Sigmoid colon (tissue), 7 donors: ENCODE measurements around the gene KCNK1. TPM values are rescaled to one million over a fixed set of nuclear protein-coding genes. Genes with fewer than 3 reads are reported as not detected.

Source experiments
- DNase-seq: peaks from one replicate; pipeline ENCODE4 v3.0.0-alpha.2; 2019
- H3K27ac ChIP-seq, 4 donors: fragments of 200-600 bp; sonication (generic); one replicate each; pipeline ENCODE4 v1.5.1; 2016 to 2019; ENCODE audit warnings: mild to moderate bottlenecking in 1 of 4
- H3K27me3 ChIP-seq, 3 donors: fragments of 200-600 bp; sonication (generic); one replicate each; pipeline ENCODE4 v1.5.1; 2019; ENCODE audit warnings: mild to moderate bottlenecking in 1 of 3
- H3K36me3 ChIP-seq, 4 donors: fragments of 200-600 bp; sonication (generic); one replicate each; pipeline ENCODE4 v1.5.1; 2016 to 2019
- H3K4me1 ChIP-seq, 4 donors: fragments of 200-600 bp; sonication (generic); one replicate each; pipeline ENCODE4 v1.5.1; 2017 to 2019
- H3K4me3 ChIP-seq, 4 donors: fragments of 200-600 bp; sonication (generic); one replicate each; pipeline ENCODE4 v1.5.1; 2017 to 2019; ENCODE audit warnings: mild to moderate bottlenecking in 2 of 4, moderate library complexity in 1 of 4
- H3K9me3 ChIP-seq, 4 donors: fragments of 200-600 bp in 3 of 4; sonication (generic) in 3 of 4; one replicate each; pipeline versions ENCODE4 v1.5.1 to v1.6.1; 2013 to 2019
- EP300 ChIP-seq, 4 donors: sonication (generic); formaldehyde crosslinking; IDR thresholded peaks; one replicate each; pipeline ENCODE4 v1.6.1; 2017; ENCODE audit warnings: antibody characterized with exemption in 4 of 4
- POLR2A ChIP-seq, 2 donors: fragments of 450-650 bp; IDR thresholded peaks; one replicate each; pipeline ENCODE4 v1.6.1; 2016; ENCODE audit warnings: antibody characterized with exemption in 2 of 2, mild to moderate bottlenecking in 2 of 2, moderate library complexity in 2 of 2
- POLR2AphosphoS5 ChIP-seq, 4 donors: sonication (generic); formaldehyde crosslinking; IDR thresholded peaks; one replicate each; pipeline ENCODE4 v1.6.1; 2017; ENCODE audit warnings: antibody characterized with exemption in 4 of 4
- WGBS, 2 donors: extraction: QIAGEN DNeasy Blood & Tissue Kit; methylation state at CpG; one replicate each; pipeline ENCODE4 v1.1.7; 2013; 5-methylcytosine and 5-hydroxymethylcytosine counted together
- intact Hi-C: fragments of 100-400 bp; cut with DNase I; formaldehyde crosslinking; loops from one replicate; pipeline ENCODE4 v1.15.1; 2023
- polyA plus RNA-seq, 3 donors: library from polyadenylated mRNA; stranded (reverse); fragments of 200-250 nt; gene quantifications; one replicate each; pipeline ENCODE4 v1.2.3, GENCODE V29; 2013
- total RNA-seq, 4 donors: library from RNA; depleted of rRNA; stranded (reverse); fragments of >200 nt; gene quantifications; one replicate each; pipeline ENCODE4 v1.1.0, GENCODE V29; 2016
- TF ChIP-seq, protein P1 (sequence below), 4 experiments: fragments of 450-650 bp in 3 of 4; fragments of 200-600 bp in 1 of 4; IDR thresholded peaks; one replicate each; pipeline ENCODE4 v1.5.1; 2016 to 2019; ENCODE audit warnings: antibody characterized with exemption in 4 of 4, mild to moderate bottlenecking in 3 of 4, moderate library complexity in 2 of 4
- donor health status: healthy with polysubstance abuse.
- donor health status: Bipolar disorder and iron deficiency.
- donor health status: healthy.

The KCNK1 gene
- total and polyA plus RNA-seq, 7 donors: 0.95 to 26.8 (median 12.8) TPM; not detected in 1

GRCh38 chr1:233651563-233652233 lies 37.8 kb downstream of the KCNK1 start:
- no peaks in the 10 kb centered on the region for H3K27me3 ChIP-seq
- WGBS, 2 donors: 79 to 84% methylated on average over 5 of the region's 5 CpGs

GRCh38 chr1:233652526-233652925 lies 38.6 kb downstream of the KCNK1 start:
- no peaks in the 10 kb centered on the region for H3K4me1 ChIP-seq
- H3K27ac ChIP-seq: no peak overlapping the region
- H3K27me3 ChIP-seq: no peaks in the 10 kb centered on the region
- TF ChIP-seq POLR2A (IDR thresholded peaks at IDR 0.05): no peak
- intact Hi-C loops: no loop called here
- H3K36me3 ChIP-seq: no peaks in the 10 kb centered on the region
- WGBS, 2 donors: 89 to 96% methylated on average over 2 of the region's 2 CpGs
- no peak for DNase-seq
- H3K4me3 ChIP-seq: no peak overlapping the region
- no peaks in the 10 kb centered on the region for H3K9me3 ChIP-seq

More at GRCh38 chr1:233651563-233652233, 37.8 kb downstream of the KCNK1 start:
- Histone ChIP-seq H3K4me1 (no peaks in the 10 kb centered on the region), H3K4me3 (no peak overlapping the region), H3K27ac (no peak overlapping the region), H3K9me3 (no peaks in the 10 kb centered on the region), H3K36me3 (no peaks in the 10 kb centered on the region)
- intact Hi-C loops: no loop called here
- TF ChIP-seq, protein P1, sequence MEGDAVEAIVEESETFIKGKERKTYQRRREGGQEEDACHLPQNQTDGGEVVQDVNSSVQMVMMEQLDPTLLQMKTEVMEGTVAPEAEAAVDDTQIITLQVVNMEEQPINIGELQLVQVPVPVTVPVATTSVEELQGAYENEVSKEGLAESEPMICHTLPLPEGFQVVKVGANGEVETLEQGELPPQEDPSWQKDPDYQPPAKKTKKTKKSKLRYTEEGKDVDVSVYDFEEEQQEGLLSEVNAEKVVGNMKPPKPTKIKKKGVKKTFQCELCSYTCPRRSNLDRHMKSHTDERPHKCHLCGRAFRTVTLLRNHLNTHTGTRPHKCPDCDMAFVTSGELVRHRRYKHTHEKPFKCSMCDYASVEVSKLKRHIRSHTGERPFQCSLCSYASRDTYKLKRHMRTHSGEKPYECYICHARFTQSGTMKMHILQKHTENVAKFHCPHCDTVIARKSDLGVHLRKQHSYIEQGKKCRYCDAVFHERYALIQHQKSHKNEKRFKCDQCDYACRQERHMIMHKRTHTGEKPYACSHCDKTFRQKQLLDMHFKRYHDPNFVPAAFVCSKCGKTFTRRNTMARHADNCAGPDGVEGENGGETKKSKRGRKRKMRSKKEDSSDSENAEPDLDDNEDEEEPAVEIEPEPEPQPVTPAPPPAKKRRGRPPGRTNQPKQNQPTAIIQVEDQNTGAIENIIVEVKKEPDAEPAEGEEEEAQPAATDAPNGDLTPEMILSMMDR (IDR thresholded peaks at IDR 0.05): no peak
- TF ChIP-seq EP300 (IDR thresholded peaks at IDR 0.05) (no peak), POLR2A (IDR thresholded peaks at IDR 0.05) (no peak)
- DNase-seq: no peak

- H3K4me1 ChIP-seq: no peaks in the 10 kb centered on the region
- no peaks in the 10 kb centered on the region for H3K9me3 ChIP-seq
- TF ChIP-seq POLR2AphosphoS5 (IDR thresholded peaks at IDR 0.05) (no peak), EP300 (IDR thresholded peaks at IDR 0.05) (no peak), POLR2A (IDR thresholded peaks at IDR 0.05) (no peak)
- TF ChIP-seq, protein P1 (IDR thresholded peaks at IDR 0.05): no peak
- H3K27ac ChIP-seq: no peak overlapping the region
- 70 to 87% methylated on average over 5 of the region's 5 CpGs for WGBS, 2 donors
- H3K36me3 ChIP-seq: no peaks in the 10 kb centered on the region
- H3K4me3 ChIP-seq: no peak overlapping the region
- no peak for DNase-seq
- H3K27me3 ChIP-seq: no peaks in the 10 kb centered on the region
- intact Hi-C loops: no loop called here
Measured at GRCh38 chr1:233654658-233655280, 40.9 kb downstream of the KCNK1 start.

GRCh38 chr1:233655301-233655740 lies 41.4 kb downstream of the KCNK1 start:
- Histone ChIP-seq H3K36me3 (no peaks in the 10 kb centered on the region), H3K4me1 (no peaks in the 10 kb centered on the region), H3K27me3 (no peaks in the 10 kb centered on the region), H3K9me3 (no peaks in the 10 kb centered on the region), H3K27ac (no peak overlapping the region), H3K4me3 (no peak overlapping the region)
- intact Hi-C loops: no loop called here
- no peak for DNase-seq
- TF ChIP-seq POLR2A (IDR thresholded peaks at IDR 0.05) (no peak), POLR2AphosphoS5 (IDR thresholded peaks at IDR 0.05) (no peak), EP300 (IDR thresholded peaks at IDR 0.05) (no peak)
- TF ChIP-seq, protein P1 (IDR thresholded peaks at IDR 0.05): no peak
- WGBS, 2 donors: 39 to 68% methylated on average over 4 of the region's 4 CpGs

GRCh38 chr1:233656032-233656635 lies 42.2 kb downstream of the KCNK1 start:
- H3K27me3 ChIP-seq: no peaks in the 10 kb centered on the region
- intact Hi-C loops: no loop called here

More at GRCh38 chr1:233656032-233656635, 42.2 kb downstream of the KCNK1 start:
- no peak overlapping the region for H3K27ac ChIP-seq
- no peak for DNase-seq
- no peaks in the 10 kb centered on the region for H3K4me1 ChIP-seq
- no peaks in the 10 kb centered on the region for H3K36me3 ChIP-seq
- 65 to 68% methylated on average over 5 of the region's 5 CpGs for WGBS, 2 donors
- H3K4me3 ChIP-seq: no peak overlapping the region
- TF ChIP-seq POLR2A (IDR thresholded peaks at IDR 0.05) (no peak), POLR2AphosphoS5 (IDR thresholded peaks at IDR 0.05) (no peak), EP300 (IDR thresholded peaks at IDR 0.05) (no peak)
- TF ChIP-seq, protein P1 (IDR thresholded peaks at IDR 0.05): no peak
- H3K9me3 ChIP-seq: no peaks in the 10 kb centered on the region
